ENCODE measurements around the gene CCDC60.

The CCDC60 gene

DNA sequence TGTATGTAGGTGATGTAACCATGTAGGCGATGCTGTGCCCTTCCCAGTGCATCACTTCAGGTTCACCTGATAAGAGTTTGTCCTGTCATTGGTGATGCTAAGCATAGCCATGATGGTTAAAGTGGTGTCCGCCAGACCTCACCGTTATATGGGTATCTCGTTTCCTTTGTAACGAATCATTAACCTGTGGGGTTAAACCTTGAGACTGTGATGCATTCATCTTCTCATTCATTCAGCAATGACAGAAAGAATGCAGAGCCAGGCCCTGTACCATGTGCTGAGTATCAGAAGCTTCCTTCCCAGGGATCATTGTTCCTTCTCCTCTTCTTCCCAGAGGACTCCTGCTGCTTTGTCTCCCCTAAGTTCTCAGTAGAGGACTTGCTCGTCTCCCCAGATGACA is 84.9 kb downstream of the CCDC60 start:
- Histone ChIP-seq H3K18ac (ENCODE audit: low read length) (no peak overlapping the region), H3K27me3 (ENCODE audit: insufficient read depth, low read length, poor library complexity) (no peaks in the 10 kb centered on the region), H4K8ac (ENCODE audit: low read depth, low read length) (no peak overlapping the region), H3K56ac (ENCODE audit: low read length) (no peak overlapping the region), H3K4me1 (ENCODE audit: control insufficient read depth, low read depth, low read length) (no peaks in the 10 kb centered on the region), H3K23ac (ENCODE audit: low read length) (no peak overlapping the region), H3K4ac (ENCODE audit: low read depth, low read length) (no peak overlapping the region), H3K27ac (ENCODE audit: low read depth, low read length) (no peak overlapping the region), H2BK120ac (ENCODE audit: low read depth, low read length) (no peak overlapping the region), H4K5ac (ENCODE audit: low read length) (no peak overlapping the region), H3K36me3 (ENCODE audit: control insufficient read depth, insufficient read depth, low read length) (no peaks in the 10 kb centered on the region), H3K4me3 (ENCODE audit: low read length) (no peak overlapping the region), H2BK5ac (ENCODE audit: low read length) (no peak overlapping the region), H3K9ac (ENCODE audit: low read length) (no peak overlapping the region), H3K79me1 (ENCODE audit: low read length) (no peaks in the 10 kb centered on the region), H3K79me2 (ENCODE audit: control insufficient read depth, insufficient read depth, low read length) (no peaks in the 10 kb centered on the region), H3K4me2 (ENCODE audit: low read length) (no peak overlapping the region), H2BK15ac (replicated peaks; ENCODE audit: low read depth) (no peak overlapping the region), H2AK5ac (ENCODE audit: low read length) (no peak overlapping the region)
- DNase-seq, result no peak
- no CpG with 5 or more reads among the region's 6 CpGs for WGBS (ENCODE audit: extremely low coverage, insufficient coverage, low lambda C conversion rate)

DNA sequence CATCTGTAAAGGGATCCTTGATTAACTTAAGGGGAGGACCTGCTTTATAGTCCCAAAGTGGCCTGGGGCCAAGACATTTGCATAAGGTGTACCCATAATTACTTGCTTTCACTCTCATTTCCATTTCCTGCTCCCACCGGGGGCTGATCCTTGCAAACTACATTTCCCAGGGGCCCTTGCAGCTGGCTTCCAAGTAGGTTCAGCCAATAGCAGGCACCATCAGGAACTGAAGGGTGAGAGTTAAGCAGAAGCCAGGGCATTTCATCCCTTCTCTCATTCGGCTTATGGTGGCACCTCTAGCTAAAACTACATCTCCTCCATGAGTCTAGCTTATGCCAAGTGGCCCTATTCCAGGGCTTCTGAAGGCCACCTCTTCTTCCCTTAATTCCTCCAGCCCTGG is 88.8 kb downstream of the CCDC60 start:
- H3K79me1 ChIP-seq (ENCODE audit: low read length), result no peaks in the 10 kb centered on the region
- no peak overlapping the region for H2BK120ac ChIP-seq (ENCODE audit: low read depth, low read length)
- no peaks in the 10 kb centered on the region for H3K27me3 ChIP-seq (ENCODE audit: insufficient read depth, low read length, poor library complexity)
- H3K18ac ChIP-seq (ENCODE audit: low read length), result no peak overlapping the region
- H3K23ac ChIP-seq (ENCODE audit: low read length), result no peak overlapping the region
- H3K27ac ChIP-seq (ENCODE audit: low read depth, low read length), result no peak overlapping the region
- no peaks in the 10 kb centered on the region for H3K36me3 ChIP-seq (ENCODE audit: control insufficient read depth, insufficient read depth, low read length)
- no peak overlapping the region for H3K56ac ChIP-seq (ENCODE audit: low read length)
- H2BK5ac ChIP-seq (ENCODE audit: low read length), result no peak overlapping the region
- H4K5ac ChIP-seq (ENCODE audit: low read length), result no peak overlapping the region
- no peak overlapping the region for H3K4ac ChIP-seq (ENCODE audit: low read depth, low read length)
- H3K9ac ChIP-seq (ENCODE audit: low read length), result no peak overlapping the region
- no peak overlapping the region for H3K4me3 ChIP-seq (ENCODE audit: low read length)
- no peak overlapping the region for H2AK5ac ChIP-seq (ENCODE audit: low read length)
- no peaks in the 10 kb centered on the region for H3K79me2 ChIP-seq (ENCODE audit: control insufficient read depth, insufficient read depth, low read length)
- no peak overlapping the region for H3K4me2 ChIP-seq (ENCODE audit: low read length)
- H2BK15ac ChIP-seq (replicated peaks; ENCODE audit: low read depth), result no peak overlapping the region
- peak overlapping the region; percentile 78 for H4K8ac ChIP-seq (ENCODE audit: low read depth, low read length)
- DNase-seq, result peak; percentile 89
- no peaks in the 10 kb centered on the region for H3K4me1 ChIP-seq (ENCODE audit: control insufficient read depth, low read depth, low read length)
- no CpG with 5 or more reads among the region's 2 CpGs for WGBS (ENCODE audit: extremely low coverage, insufficient coverage, low lambda C conversion rate)

DNA sequence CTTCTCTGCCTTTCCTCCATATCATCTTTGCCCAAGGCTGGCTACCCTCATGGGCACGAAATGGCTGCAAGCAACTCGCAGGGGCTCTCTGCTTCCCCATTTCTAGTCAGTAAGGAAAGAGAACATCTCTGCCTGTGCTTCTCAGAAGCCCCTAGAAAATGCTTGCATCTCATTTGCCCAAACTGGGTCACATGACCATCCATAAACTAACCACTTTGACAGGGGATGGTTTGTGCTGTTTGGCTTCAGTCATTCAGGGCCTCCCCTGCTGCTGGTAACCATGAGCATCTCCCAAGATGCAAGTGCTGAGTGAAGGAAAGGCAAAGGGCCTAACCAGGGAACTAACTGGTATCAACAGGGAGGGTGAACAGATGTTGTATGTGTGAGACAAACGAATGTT is 91.1 kb downstream of the CCDC60 start:
- H4K8ac ChIP-seq (ENCODE audit: low read depth, low read length), result no peak overlapping the region
- H3K79me2 ChIP-seq (ENCODE audit: control insufficient read depth, insufficient read depth, low read length), result no peaks in the 10 kb centered on the region
- H3K4ac ChIP-seq (ENCODE audit: low read depth, low read length), result no peak overlapping the region
- H2BK120ac ChIP-seq (ENCODE audit: low read depth, low read length), result no peak overlapping the region
- H2BK15ac ChIP-seq (replicated peaks; ENCODE audit: low read depth), result no peak overlapping the region
- H3K4me2 ChIP-seq (ENCODE audit: low read length), result no peak overlapping the region
- no peaks in the 10 kb centered on the region for H3K4me1 ChIP-seq (ENCODE audit: control insufficient read depth, low read depth, low read length)
- no peaks in the 10 kb centered on the region for H3K36me3 ChIP-seq (ENCODE audit: control insufficient read depth, insufficient read depth, low read length)
- no peak overlapping the region for H3K23ac ChIP-seq (ENCODE audit: low read length)
- H4K5ac ChIP-seq (ENCODE audit: low read length), result no peak overlapping the region
- no peak overlapping the region for H3K4me3 ChIP-seq (ENCODE audit: low read length)
- H3K56ac ChIP-seq (ENCODE audit: low read length), result no peak overlapping the region
- H2BK5ac ChIP-seq (ENCODE audit: low read length), result no peak overlapping the region
- H3K27me3 ChIP-seq (ENCODE audit: insufficient read depth, low read length, poor library complexity), result no peaks in the 10 kb centered on the region
- no peak overlapping the region for H2AK5ac ChIP-seq (ENCODE audit: low read length)
- H3K9ac ChIP-seq (ENCODE audit: low read length), result no peak overlapping the region
- H3K18ac ChIP-seq (ENCODE audit: low read length), result no peak overlapping the region
- no CpG with 5 or more reads among the region's 3 CpGs for WGBS (ENCODE audit: extremely low coverage, insufficient coverage, low lambda C conversion rate)
- no peak for DNase-seq
- H3K79me1 ChIP-seq (ENCODE audit: low read length), result no peaks in the 10 kb centered on the region
- H3K27ac ChIP-seq (ENCODE audit: low read depth, low read length), result no peak overlapping the region

DNA sequence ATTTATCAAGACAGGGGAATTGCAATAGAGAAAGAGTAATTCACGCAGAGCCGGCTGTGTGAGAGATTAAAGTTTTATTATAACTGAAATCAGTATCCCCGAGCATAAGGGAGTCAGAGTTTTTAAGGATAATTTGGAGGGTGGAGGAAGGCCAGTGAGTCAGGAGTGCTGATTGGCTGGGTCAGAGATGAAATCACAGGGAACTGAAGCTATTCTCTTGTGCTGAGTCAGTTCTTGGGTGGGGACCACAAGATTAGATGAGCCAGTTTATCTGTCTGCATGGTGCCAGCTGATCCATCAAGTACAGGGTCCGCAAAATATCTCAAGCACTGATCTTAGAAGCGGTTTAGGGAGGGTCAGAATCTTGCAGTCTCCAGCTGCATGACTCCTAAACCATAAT is 96.6 kb downstream of the CCDC60 start:
- no peaks in the 10 kb centered on the region for H3K79me1 ChIP-seq (ENCODE audit: low read length)

DNA sequence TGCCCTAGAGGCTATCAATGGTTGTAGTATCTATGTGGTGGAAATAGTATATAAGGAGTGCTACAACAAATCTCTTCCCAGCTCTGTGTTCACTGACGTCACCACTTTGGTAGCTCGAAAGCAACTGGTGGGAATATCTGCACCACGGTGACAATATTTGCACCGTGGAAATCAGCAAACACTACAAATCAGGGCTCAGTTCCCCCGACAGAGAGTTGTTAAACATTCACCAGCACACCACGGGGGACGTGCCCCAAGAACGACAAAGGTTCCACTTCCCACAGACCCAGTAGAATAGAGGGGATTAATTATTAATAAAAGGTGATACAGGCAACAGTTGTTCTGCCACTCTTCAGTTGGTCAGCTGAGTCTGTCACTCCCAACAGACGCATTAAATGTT is 98.4 kb downstream of the CCDC60 start:
- H3K27ac ChIP-seq (ENCODE audit: low read depth, low read length), result no peak overlapping the region

More for the DNA sequence above, 96.6 kb downstream of the CCDC60 start:
- Histone ChIP-seq H4K8ac (ENCODE audit: low read depth, low read length) (no peak overlapping the region), H3K4me1 (ENCODE audit: control insufficient read depth, low read depth, low read length) (no peaks in the 10 kb centered on the region), H3K4ac (ENCODE audit: low read depth, low read length) (no peak overlapping the region), H3K56ac (ENCODE audit: low read length) (no peak overlapping the region), H3K27me3 (ENCODE audit: insufficient read depth, low read length, poor library complexity) (no peaks in the 10 kb centered on the region), H3K4me2 (ENCODE audit: low read length) (no peak overlapping the region), H2BK120ac (ENCODE audit: low read depth, low read length) (no peak overlapping the region), H2AK5ac (ENCODE audit: low read length) (no peak overlapping the region), H3K9ac (ENCODE audit: low read length) (no peak overlapping the region), H3K18ac (ENCODE audit: low read length) (no peak overlapping the region), H2BK5ac (ENCODE audit: low read length) (no peak overlapping the region), H2BK15ac (replicated peaks; ENCODE audit: low read depth) (no peak overlapping the region), H3K79me2 (ENCODE audit: control insufficient read depth, insufficient read depth, low read length) (no peaks in the 10 kb centered on the region), H3K36me3 (ENCODE audit: control insufficient read depth, insufficient read depth, low read length) (no peaks in the 10 kb centered on the region), H3K4me3 (ENCODE audit: low read length) (no peak overlapping the region), H3K23ac (ENCODE audit: low read length) (no peak overlapping the region), H3K27ac (ENCODE audit: low read depth, low read length) (no peak overlapping the region), H4K5ac (ENCODE audit: low read length) (no peak overlapping the region)
- WGBS (ENCODE audit: extremely low coverage, insufficient coverage, low lambda C conversion rate), result no CpG with 5 or more reads among the region's 5 CpGs
- DNase-seq, result no peak

DNA sequence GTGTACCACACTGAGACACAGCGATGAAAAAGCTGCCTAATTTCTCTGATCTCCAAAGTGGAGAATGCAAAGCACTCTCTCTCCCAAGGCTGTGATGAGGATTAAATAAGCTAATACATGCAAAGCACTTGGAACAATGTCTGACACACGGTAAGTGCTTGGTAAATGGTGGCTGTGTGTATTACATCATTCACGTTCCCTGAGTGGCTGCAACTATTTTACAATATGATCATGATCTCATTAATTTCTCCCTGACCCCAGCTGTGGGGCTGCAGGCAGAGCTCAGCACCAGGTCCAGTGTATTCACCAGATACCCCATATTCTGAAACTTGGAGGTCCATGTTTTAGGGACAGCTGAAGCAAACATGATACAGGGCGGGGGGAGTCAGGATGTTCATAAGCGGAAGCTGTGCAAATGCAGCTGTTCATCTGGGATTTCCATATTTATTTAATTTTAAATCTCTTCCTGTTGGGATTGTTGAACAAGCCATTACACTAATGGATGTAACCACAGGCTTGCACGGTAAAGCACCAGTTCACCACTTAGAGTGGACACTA is 106.4 kb downstream of the CCDC60 start:
- Histone ChIP-seq H4K5ac (ENCODE audit: low read length) (no peak overlapping the region), H3K79me2 (ENCODE audit: control insufficient read depth, insufficient read depth, low read length) (no peaks in the 10 kb centered on the region), H3K4ac (ENCODE audit: low read depth, low read length) (no peak overlapping the region), H2AK5ac (ENCODE audit: low read length) (no peak overlapping the region), H2BK5ac (ENCODE audit: low read length) (no peak overlapping the region), H2BK120ac (ENCODE audit: low read depth, low read length) (no peak overlapping the region), H3K79me1 (ENCODE audit: low read length) (no peaks in the 10 kb centered on the region), H2BK15ac (replicated peaks; ENCODE audit: low read depth) (no peak overlapping the region), H3K4me2 (ENCODE audit: low read length) (no peak overlapping the region), H3K4me1 (ENCODE audit: control insufficient read depth, low read depth, low read length) (no peaks in the 10 kb centered on the region), H3K9ac (ENCODE audit: low read length) (no peak overlapping the region), H3K36me3 (ENCODE audit: control insufficient read depth, insufficient read depth, low read length) (no peaks in the 10 kb centered on the region), H4K8ac (ENCODE audit: low read depth, low read length) (no peak overlapping the region), H3K56ac (ENCODE audit: low read length) (no peak overlapping the region), H3K27me3 (ENCODE audit: insufficient read depth, low read length, poor library complexity) (no peaks in the 10 kb centered on the region), H3K27ac (ENCODE audit: low read depth, low read length) (no peak overlapping the region), H3K23ac (ENCODE audit: low read length) (no peak overlapping the region), H3K18ac (ENCODE audit: low read length) (no peak overlapping the region), H3K4me3 (ENCODE audit: low read length) (no peak overlapping the region)
- DNase-seq, result no peak
- WGBS (ENCODE audit: extremely low coverage, insufficient coverage, low lambda C conversion rate), result no CpG with 5 or more reads among the region's 6 CpGs

More for the DNA sequence above, 98.4 kb downstream of the CCDC60 start:
- Histone ChIP-seq H3K36me3 (ENCODE audit: control insufficient read depth, insufficient read depth, low read length) (no peaks in the 10 kb centered on the region), H3K23ac (ENCODE audit: low read length) (no peak overlapping the region), H3K9ac (ENCODE audit: low read length) (no peak overlapping the region), H4K5ac (ENCODE audit: low read length) (no peak overlapping the region), H3K27me3 (ENCODE audit: insufficient read depth, low read length, poor library complexity) (no peaks in the 10 kb centered on the region), H3K79me2 (ENCODE audit: control insufficient read depth, insufficient read depth, low read length) (no peaks in the 10 kb centered on the region), H2BK15ac (replicated peaks; ENCODE audit: low read depth) (no peak overlapping the region), H3K18ac (ENCODE audit: low read length) (no peak overlapping the region), H3K56ac (ENCODE audit: low read length) (no peak overlapping the region), H3K4me1 (ENCODE audit: control insufficient read depth, low read depth, low read length) (no peaks in the 10 kb centered on the region), H3K4me2 (ENCODE audit: low read length) (no peak overlapping the region), H3K79me1 (ENCODE audit: low read length) (no peaks in the 10 kb centered on the region), H2BK5ac (ENCODE audit: low read length) (no peak overlapping the region), H4K8ac (ENCODE audit: low read depth, low read length) (no peak overlapping the region), H3K4me3 (ENCODE audit: low read length) (no peak overlapping the region), H3K4ac (ENCODE audit: low read depth, low read length) (no peak overlapping the region), H2BK120ac (ENCODE audit: low read depth, low read length) (no peak overlapping the region), H2AK5ac (ENCODE audit: low read length) (no peak overlapping the region)
- no CpG with 5 or more reads among the region's 9 CpGs for WGBS (ENCODE audit: extremely low coverage, insufficient coverage, low lambda C conversion rate)
- DNase-seq, result no peak

All from mesendoderm (in vitro differentiated cells).